DMS53 (cell line): Measurements from ENCODE around the gene CACFD1.
"Not testable (repeated sequence)": the region's sequence is repeated elsewhere in the genome, so short reads cannot be mapped to it uniquely, and the experiment has no call there.

Experiments
- DNase-seq: peaks from one replicate; lab custom pipeline; 2025; lab: John Stamatoyannopoulos, UW

Gene CACFD1

DNA sequence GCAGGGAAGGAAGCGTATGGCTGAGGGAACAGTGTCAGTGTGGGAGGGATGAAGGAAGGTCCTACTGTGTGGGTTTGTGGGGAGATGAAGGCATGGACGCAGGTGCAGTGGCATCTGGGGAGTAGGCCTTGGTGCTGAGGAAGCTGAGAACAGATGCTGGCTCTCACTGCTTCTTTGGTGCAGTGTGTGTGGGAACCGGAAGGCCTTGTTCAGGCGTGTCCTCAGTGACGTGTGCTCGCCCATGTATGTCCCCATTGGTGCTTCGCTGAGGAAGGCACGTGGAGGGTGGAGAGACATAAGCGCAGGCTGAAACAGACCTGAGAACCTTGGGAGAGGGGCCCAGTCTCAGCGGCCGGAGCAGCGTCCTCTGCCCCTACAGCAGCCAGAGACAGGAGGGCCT lies 18.9 kb upstream of the CACFD1 start:
- DNase-seq: no peak

DNA sequence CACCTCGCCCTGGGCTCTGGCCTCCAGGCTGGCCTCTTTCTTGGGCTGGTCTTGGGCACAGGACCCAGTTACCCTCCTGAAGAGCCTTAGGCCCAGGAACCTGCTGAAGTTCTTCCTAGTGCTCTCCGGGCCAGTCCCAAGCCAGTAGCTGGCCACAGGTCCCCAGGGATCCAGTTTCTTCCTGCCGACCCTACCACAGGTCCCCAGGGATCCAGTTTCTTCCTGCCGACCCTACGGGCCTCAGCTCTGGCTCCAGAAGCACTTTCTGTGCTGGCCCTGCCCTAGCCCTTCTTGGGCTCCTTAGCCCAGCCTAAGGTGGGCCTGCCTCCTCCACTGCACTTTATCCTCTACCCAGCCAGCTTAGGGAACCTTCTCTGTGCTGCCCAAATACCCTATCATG lies 18.2 kb upstream of the CACFD1 start:
- DNase-seq: no peak

DNA sequence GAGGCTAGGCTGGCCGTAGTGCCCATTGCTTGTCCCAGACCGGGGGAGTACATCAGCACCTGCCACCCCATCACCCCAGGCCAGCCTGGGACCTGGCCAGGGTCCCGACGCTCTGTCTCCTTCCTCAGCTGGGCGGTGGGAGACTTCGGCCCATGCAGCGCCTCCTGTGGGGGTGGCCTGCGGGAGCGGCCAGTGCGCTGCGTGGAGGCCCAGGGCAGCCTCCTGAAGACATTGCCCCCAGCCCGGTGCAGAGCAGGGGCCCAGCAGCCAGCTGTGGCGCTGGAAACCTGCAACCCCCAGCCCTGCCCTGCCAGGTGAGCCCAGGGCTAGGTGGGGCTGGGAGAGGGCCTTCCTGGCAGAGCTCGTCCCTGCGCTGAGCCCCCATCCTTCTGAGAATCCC lies 16.5 kb upstream of the CACFD1 start:
- DNase-seq: no peak

DNA sequence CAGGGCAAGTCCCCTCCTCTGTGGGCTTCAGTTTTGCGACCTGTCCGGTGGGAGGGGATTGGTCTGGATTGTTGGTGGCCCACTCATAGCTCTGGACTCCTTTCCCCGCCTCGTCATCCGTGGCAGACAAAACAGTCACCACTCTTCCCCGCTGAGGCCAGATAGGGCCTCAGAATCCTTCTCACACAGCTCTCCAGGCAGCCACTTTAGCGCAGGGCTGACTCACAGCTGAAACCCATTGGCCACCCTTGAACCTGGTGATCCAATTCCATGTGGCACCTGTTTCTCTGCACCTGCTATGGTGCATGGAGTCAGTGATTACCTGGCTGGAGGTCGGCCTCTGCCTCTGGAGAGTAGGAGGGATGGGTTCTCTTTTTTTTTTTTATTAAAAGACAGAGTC lies 15.8 kb upstream of the CACFD1 start:
- DNase-seq: peak; percentile 94

DNA sequence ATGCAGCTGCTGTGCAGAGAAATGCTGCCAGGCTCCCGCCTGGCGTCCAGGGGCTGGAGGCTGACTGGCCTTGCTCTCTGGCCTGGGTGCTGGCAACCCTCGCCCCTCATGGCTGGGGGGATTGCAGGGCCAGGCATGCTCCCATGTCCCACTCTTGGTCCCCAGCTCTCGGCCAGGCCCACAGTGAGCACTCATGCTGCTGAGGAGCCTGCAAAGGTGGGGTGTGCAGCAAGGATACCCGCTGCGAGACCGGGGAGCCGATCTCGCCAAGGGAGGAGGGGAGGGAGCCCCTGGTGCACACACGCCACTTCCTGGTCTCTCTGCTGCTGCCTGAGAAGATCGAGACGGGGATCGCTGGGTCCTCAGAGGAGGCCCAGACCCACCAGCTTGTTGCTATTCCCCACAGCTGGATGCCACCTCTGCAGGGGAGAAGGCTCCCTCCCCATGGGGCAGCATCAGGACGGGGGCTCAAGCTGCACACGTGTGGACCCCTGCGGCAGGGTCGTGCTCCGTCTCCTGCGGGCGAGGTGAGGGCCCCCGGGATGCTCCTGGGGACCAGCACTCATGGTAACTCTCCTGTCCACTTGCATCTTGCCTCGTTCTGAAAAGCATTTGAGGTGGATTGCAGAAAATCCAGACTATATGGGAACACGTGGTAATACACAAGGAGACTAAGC lies 14.3 kb upstream of the CACFD1 start:
- DNase-seq: no peak

DNA sequence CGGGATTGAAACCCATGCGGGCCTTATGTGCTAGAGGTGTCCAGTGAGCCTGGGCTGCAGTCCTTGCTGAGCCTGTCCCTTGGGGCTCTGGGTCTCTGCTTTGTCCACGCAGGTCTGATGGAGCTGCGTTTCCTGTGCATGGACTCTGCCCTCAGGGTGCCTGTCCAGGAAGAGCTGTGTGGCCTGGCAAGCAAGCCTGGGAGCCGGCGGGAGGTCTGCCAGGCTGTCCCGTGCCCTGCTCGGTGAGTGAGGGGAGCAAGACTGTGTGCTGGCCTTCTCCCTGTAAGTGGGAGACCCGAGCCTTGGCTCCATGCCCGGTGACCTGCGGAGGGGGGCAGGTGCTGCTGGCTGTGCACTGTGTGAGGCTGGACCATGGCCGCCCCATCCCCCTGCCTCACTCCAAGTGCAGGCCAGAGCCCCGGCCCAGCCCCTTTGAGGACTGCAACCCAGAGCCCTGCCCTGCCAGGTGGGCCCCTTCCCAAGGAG lies 11.2 kb upstream of the CACFD1 start:
- DNase-seq: no peak

GRCh38 chr9:133449760-133450159 lies 10.0 kb upstream of the CACFD1 start:
- DNase-seq: peak; percentile 87

- DNase-seq: not testable (repeated sequence)
Measured at GRCh38 chr9:133451865-133452264, 7.9 kb upstream of the CACFD1 start.

GRCh38 chr9:133452562-133452961 lies 7.2 kb upstream of the CACFD1 start:
- DNase-seq: no peak

DNA sequence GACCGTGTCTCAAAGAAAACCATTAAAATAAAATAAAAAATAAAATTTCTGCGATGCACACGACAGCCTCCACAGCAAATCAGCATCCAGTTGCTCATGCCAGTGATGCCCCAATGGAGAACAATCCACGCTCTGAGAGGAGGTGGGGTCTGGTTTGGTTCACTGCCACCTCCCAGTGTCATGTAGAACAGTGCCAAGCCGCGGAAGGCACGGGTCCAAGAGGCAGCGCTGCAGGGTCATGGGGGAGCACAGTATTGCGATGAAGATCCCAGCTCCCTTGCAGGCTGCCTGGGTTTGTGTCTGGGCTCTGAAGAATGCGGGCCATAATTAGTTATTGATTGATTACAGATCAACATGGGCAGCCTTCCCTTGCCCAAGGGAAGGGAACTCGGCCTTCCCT lies 6.1 kb upstream of the CACFD1 start:
- DNase-seq: no peak

- DNase-seq: no peak
Measured at GRCh38 chr9:133454325-133454724, 5.5 kb upstream of the CACFD1 start.

GRCh38 chr9:133454943-133455673 lies 4.7 kb upstream of the CACFD1 start:
- no peak for DNase-seq

DNA sequence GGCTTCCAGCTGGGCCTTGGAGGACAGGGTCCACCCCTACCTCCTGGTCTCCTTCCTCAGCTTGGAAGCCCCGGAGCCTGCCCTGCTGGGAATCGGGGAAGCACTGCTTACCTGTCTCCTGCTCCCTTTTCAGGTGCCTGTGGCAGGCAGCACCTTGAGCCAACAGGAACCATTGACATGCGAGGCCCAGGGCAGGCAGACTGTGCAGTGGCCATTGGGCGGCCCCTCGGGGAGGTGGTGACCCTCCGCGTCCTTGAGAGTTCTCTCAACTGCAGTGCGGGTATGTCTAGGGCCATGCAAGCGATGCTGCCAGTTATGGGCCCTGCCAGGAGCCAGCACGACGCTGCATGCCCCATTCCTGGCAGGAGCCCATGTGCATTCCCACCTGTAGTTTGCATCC lies 3.8 kb upstream of the CACFD1 start:
- no peak for DNase-seq

DNA sequence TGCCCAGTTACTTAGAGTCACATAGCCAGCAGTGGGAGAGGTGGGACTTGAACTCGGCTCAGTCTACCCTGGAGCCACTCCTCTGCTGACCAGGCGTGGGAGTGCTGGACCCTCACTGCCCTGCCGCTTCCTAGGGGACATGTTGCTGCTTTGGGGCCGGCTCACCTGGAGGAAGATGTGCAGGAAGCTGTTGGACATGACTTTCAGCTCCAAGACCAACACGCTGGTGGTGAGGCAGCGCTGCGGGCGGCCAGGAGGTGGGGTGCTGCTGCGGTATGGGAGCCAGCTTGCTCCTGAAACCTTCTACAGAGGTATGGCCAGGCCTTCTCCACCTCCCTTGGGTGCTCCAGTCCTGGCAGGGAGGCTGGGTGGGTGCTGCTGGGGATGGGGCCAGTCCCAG lies 3.4 kb upstream of the CACFD1 start:
- DNase-seq: no peak

- DNase-seq: no peak
Measured at GRCh38 chr9:133457233-133457632, 2.5 kb upstream of the CACFD1 start.

- DNase-seq: no peak
Measured at GRCh38 chr9:133457748-133458147, 2.0 kb upstream of the CACFD1 start.

DNA sequence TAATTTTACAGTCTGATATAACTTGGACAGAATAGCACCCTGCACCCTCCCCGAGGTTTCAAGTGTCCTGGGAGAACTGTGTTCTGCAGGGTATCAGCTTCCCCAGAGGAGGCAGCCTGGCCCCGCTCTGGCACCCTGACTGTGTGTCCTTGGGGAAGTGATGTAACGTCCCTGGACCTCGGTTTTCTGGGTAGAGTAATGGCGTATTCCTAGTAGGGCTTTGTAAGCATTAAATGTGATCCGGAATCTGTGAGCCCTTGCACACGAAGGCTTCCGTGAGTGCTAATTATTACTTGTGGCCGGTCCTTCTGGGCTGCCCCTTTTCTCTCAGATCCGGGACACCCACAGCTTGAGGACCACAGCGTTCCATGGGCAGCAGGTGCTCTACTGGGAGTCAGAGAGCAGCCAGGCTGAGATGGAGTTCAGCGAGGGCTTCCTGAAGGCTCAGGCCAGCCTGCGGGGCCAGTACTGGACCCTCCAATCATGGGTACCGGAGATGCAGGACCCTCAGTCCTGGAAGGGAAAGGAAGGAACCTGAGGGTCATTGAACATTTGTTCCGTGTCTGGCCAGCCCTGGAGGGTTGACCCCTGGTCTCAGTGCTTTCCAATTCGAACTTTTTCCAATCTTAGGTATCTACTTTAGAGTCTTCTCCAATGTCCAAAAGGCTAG lies 1.0 kb upstream of the CACFD1 start:
- DNase-seq: peak; percentile 77

- DNase-seq: peak; percentile 96
Measured at GRCh38 chr9:133460405-133461175, 812 bp downstream of the CACFD1 start.

- DNase-seq: peak; percentile 43
Measured at GRCh38 chr9:133461975-133462374, 2.2 kb downstream of the CACFD1 start.

DNA sequence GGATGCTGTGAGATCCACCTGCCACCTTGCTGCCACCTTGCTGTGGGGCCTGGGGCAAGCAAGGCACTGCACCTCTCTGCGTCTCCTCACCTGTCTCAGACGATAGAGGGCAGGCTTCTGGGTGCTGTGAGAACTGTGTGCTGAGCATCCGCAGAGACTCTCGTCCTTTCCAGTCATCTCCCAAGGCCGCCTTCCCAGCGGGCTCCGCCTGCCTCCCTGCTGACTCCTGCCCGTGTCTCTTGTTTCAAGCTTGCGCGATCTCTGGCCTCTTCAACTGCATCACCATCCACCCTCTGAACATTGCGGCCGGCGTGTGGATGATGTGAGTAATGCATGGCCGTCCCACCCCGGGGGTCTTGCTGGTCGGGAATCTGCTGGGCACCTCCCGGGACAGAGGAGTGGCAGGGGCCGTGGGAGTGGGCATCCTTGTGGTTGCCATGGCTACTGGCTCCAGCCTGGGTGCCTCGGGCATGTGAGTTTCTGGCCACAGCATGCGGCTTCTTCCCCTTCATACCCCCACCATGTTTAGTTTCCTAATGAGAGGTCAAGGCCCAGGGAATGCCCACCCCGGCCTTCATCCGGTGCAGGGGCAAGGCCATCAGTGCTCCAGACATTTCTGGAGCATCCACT lies 3.6 kb downstream of the CACFD1 start:
- DNase-seq: peak; percentile 50

- no peak for DNase-seq
Measured at GRCh38 chr9:133463864-133464615, 4.3 kb downstream of the CACFD1 start.
